NCI-H226 (cell line): Measurements from ENCODE around the gene FASN.
"Not testable (repeated sequence)": the region's sequence is repeated elsewhere in the genome, so short reads cannot be mapped to it uniquely, and the experiment has no call there.

Source experiments
- DNase-seq: peaks from one replicate; pipeline ENCODE4 v3.0.0-alpha.2; 2015

The FASN gene

GRCh38 chr17:82054351-82055022 is 43.5 kb downstream of the FASN start:
- DNase-seq = peak; percentile 0

DNA sequence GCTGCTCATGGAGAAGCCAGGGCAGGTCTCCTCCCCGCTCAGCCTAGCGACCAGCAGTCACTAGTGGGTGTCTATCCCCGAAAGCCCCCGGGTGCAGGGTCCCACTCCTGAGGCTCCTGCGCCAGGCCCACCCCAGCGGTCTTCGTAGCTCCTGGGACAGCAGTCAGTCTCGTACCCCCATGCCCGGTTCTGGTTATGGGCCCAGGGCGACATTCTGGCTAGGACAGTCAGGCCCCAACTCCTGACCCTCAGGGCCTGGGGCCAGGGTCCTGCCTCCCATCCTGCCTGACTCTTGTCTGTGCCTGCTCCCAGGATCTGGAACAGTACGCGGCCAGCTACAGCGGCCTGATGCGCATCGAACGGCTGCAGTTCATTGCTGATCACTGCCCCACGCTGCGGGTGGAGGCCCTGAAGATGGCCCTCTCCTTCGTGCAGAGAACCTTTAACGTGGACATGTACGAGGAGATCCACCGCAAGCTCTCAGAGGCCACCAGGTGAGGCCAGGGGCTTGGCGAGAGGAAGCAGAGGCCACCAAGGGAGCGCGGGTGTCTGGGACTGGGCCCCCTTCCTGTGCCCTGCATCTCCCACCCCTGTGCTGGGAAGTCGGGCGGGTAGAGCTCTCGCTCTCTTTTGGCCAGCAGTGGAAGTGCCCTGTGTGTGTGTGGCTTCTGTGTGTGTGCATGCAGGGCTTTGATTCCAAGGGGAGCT is 44.3 kb downstream of the FASN start:
- peak; percentile 0 for DNase-seq

DNA sequence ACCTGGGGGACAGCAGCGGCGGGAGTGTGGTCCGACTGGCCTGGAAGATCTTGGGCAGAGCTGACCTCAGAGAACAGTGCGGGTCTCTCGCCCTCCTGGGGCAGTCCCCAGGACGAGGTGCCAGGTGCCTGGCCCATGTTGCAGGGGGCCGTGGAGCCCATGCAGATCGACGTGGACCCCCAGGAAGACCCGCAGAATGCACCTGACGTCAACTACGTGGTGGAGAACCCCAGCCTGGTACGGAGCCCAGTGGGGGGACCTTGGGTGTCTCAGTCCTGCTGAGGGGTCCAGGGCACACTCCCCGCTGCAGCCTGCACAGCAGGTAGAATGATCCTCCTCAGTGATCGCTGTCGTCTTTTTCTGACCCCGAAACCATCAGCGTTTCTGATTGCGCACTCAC is 44.9 kb downstream of the FASN start:
- DNase-seq = no peak

DNA sequence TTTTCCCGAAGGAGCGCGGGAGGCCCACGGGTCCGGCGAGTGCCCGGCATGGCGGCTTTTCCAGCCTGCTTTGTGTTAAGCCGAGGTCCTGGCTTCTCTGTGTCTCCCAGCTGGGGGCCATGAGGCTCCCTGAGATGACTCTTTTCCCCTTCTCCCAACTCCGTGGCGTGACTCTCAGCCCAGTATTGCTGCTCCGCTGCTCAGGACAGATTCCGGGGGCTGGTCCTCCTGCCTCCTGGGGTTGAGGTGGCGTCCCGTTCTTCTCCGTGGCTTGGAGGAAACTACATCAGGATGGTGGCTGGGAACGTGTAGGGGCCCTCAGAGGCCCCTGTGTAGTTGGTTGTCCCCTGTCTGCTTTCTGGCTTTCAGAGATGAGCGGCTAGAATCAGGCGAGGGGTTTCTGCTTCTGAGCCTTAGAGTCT is 45.4 kb downstream of the FASN start:
- DNase-seq = no peak

DNA sequence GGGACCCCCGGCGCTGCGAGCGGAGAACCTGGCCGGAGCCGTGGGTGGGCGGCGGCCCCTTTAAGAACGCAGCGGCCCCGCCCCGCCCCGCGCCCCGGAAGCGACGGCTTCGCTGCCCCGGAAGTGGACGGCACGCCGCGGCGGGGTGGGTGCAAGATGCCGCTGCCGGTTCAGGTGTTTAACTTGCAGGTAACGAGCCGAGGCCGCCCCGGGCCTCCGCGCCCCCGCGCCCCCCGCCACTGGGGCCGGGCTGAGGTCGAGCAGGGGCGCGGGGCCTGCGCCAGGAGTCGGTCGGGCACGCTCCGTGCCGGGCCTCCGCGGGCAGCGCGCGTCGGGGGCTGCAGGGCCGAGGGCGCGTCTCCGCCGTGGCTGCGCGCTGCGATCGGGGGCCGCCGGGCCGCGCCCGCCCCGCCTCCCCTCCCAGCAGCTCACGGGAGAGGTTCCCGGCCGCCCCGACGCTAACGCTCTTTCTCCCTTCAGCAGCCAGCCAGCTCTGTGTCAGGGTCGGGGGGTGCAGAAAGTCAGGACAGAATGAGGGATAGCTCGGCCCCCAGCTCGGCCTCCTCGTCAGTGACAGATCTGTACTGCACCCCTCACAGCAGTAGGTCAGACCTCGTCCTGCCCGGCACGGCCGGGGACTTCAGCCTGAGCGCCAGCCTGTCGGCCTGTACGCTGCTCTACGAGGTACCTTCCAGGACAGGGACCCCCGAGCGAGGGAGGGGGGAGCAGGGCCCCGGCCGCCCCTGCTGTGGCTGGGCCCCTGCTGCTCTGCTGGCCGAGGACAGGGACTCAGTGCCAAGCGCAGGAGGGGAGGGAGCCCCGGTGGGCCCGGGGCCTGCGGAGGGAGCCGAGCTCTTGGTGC is 46.0 kb downstream of the FASN start, which contains the start of the genes GPS1 and RFNG:
Gene GPS1, plus strand, starts transcription at position 123 of the 862 bp plus-strand sequence. Its CDS starts 34 bp downstream, at position 157.
Gene RFNG, minus strand, starts transcription at position 36 of the 862 bp plus-strand sequence. CDS start 45 bp downstream, outside the sequence.
- peak; percentile 55 for DNase-seq

- DNase-seq = no peak
Measured at GRCh38 chr17:82050761-82051641, 47.0 kb downstream of the FASN start.

DNA sequence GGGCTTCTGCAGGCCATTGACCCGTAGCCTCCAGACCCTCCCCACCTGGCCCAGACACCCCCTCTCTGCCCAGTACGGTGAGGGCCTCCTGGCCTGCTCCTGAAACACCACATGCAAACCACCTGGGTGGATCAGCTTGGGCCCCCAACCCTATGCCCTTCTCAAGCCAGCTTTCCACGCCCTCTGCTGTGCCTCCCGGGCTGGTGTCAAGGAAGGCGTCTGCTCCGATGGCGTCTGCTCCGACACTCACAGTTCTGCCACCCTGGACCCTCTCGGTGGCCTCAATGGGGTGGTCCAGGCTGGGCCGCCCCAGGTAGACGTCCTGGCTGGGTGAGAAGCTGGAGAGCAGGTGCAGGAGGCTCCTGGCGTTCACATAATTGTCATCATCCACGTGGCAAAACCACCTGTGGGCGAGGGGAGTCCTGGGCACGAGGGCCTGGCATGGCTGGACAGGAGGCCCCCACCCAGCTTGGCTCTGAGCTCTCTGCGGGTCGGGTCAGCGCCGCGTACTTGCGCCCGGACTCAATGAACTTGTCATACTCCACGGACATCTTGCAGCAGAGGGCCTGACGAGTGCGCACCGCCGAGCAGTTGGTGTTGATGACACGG is 47.8 kb downstream of the FASN start:
- no peak for DNase-seq

GRCh38 chr17:82049521-82049971 is 48.5 kb downstream of the FASN start:
- DNase-seq = no peak

DNA sequence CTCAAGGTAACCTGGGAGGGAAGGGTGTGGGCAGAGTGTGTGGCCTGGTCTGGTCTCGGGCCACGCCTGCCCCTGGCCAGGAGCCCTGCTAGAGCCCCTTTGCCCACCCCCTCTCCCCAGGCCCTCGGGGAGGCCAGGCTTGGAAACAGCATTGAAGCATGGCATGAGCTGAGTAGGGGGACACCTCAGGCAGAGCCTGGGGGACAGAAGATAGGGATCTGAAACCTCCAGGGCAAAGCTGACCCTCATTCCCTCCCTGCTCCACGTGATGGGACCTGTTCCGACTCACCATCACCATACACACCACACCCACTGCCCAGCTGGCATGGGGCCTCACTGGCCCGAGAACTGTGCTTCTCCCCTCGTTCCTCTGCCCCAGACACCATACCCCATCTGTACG is 48.9 kb downstream of the FASN start:
- DNase-seq = no peak

DNA sequence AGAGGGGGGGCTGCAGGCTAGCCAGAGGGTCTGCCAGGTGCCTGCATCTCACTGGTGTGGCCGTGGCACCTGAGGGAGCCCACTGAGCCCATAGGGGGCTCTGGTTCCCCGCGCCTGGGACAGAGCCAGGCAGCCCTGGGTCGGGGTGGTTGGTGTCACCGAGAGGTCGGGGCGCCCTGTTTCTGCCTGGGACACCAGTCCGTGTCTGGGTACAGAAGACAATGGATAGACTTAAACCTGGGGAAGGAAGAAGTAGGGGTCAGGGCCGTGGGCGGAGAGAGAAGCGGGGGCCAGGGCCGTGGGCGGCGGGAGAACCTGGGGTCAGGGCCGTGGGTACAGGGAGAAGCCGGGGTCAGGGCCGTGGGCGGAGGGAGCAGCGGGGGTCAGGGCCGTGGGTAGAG is 49.5 kb downstream of the FASN start:
- DNase-seq = no peak

DNA sequence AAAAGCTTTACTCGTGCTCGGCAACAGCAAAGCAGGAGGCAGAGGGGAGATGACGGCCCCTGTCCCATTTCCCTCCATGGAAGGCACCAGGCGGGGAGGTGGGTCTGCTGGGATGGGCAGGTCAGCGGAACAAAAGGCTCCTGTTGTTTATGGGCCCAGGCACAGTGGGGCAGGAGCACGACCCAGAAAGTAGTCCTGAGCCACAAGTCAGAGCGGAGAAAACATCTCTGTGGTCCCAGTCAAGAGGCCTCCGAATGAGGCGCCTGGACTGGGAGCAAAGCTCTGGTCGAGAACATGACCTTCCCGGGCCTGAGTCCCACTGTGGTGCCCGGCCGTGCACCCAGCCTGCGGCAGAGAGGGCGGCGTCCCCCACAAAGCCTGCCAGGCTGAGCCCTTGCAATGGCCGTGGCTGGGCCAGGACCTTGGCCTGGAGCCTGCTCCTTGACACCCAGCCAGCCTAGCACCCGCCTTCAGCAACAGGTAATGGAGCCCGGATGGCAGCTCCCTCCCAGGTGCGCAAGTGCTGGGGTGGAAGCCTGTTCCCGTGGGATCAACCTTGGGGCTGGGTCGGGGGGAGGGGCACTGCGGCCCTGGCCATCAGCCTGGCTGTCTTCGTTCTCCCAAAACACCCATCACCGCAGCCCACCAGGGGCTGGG is 50.0 kb downstream of the FASN start:
- DNase-seq = no peak

- DNase-seq = no peak
Measured at GRCh38 chr17:82047379-82047778, 50.7 kb downstream of the FASN start.

DNA sequence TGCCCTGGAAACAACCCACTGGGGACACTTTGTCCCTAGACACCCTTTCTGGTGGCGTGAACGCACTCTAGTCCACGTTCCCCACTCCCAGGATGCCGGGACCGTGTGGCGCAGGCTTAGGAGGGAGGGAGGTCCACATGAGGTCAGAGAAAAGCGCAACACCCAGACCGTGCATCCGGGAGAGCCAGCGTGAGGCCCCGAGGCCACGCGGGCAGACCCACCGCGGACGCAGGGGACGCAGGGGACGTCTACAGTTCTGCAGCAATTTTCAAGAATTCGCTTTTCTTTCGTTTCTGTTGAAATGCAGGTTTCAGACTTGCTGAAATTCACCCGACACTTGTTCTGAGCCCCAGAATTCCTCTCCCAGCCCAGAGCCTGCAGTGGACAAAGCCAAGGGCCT is 51.1 kb downstream of the FASN start:
- no peak for DNase-seq

- DNase-seq = no peak
Measured at GRCh38 chr17:82045936-82046484, 52.0 kb downstream of the FASN start.

- no peak for DNase-seq
Measured at GRCh38 chr17:82043507-82043906, 54.5 kb downstream of the FASN start.

DNA sequence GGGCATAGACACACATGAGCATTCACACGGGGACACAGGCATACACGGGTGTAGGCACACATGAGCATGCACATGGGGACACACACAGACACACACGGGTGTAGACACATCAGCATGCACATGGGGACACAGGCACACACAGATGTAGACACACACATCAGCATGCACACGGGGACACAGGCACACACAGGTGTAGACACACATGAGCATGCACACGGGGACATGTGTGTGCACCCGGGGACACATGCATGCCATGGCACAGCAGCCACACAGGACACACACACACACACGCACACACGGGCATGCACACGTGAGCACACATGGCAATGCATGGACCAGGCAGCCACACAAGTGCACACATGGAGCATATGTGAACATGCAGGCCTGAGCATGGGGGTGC is 55.4 kb downstream of the FASN start:
- DNase-seq = no peak

DNA sequence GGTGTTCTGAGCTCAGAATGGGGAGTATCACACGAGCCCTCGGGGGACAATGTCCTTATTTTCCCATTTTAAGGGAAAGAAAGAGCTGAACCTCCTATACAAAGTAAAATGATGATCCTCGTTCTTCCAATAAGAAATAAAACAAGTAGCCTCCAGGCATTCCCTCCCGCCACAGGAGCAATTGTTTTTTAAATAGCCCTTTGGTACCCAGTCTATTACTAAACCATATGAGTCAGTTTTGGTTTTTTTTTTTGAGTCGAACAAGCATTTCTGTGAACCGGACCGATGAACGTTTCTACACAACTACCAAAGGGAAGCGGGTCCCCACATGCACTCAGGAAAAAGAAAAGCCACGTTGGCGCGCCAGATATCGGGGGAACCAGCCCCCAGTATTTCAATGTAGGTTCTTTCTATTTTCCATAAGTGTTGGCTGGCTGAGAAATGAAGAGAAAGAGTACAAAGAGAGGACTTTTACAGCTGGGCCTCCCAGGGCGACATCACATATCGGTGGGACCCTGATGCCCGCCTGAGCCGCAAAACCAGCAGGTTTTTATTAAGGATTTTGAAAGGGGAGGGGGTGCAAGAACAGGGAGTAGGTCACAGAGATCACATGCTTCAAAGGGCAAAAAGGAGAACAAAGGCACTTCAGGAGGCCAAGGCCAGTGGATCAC is 56.8 kb downstream of the FASN start:
- no peak for DNase-seq

GRCh38 chr17:82039695-82040299 is 58.2 kb downstream of the FASN start:
- DNase-seq = no peak

GRCh38 chr17:82038796-82039409 is 59.1 kb downstream of the FASN start:
- not testable (repeated sequence) for DNase-seq

- no peak for DNase-seq
Measured at GRCh38 chr17:82037889-82038195, 60.2 kb downstream of the FASN start.
